ENCODE data around the gene BGLAP.

The BGLAP gene

GRCh38 chr1:156258859-156259258 is 16.9 kb downstream of the BGLAP start:
- no peak for DNase-seq (ENCODE audit: low read depth)

DNA sequence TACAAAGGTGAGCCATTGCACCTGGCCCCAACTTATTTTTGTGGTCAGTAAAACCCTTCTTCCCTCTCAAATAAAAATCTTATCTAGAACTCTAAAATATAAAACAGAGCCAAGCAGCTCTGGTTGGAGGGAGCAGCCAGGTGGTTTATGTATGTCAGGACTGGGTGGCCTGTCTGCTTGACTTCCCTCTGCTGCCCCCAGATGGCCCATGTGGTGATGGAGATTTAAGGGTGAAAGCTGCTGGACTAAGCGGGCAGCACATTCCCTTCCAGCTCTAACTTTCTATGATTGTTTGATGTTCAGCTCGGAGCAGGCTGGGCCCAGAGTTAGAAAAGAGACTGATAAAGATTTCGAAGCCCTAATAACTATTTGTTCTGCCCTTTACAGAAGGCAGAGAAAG is 17.8 kb downstream of the BGLAP start:
- peak; percentile 38 for DNase-seq (ENCODE audit: low read depth)

DNA sequence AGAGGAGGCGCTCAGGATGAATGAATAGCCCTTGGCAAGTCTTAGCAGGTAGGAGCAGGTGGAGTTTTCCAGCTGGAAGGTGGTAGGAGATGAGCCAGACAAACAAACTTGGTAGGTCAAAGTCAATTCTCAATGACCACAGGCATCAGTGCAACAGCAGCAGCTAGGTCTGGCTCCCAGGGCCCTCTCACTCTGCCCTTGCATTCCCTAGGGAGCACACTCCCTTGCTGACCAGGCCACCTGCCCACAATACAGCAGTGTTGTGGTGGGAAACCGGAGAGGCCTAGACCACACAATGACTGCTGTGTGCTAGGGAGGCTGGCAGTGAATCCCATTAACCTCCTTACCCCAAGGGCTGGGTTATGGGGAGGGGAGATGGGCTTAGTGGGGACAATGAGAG is 18.9 kb downstream of the BGLAP start:
- no peak for DNase-seq (ENCODE audit: low read depth)

DNA sequence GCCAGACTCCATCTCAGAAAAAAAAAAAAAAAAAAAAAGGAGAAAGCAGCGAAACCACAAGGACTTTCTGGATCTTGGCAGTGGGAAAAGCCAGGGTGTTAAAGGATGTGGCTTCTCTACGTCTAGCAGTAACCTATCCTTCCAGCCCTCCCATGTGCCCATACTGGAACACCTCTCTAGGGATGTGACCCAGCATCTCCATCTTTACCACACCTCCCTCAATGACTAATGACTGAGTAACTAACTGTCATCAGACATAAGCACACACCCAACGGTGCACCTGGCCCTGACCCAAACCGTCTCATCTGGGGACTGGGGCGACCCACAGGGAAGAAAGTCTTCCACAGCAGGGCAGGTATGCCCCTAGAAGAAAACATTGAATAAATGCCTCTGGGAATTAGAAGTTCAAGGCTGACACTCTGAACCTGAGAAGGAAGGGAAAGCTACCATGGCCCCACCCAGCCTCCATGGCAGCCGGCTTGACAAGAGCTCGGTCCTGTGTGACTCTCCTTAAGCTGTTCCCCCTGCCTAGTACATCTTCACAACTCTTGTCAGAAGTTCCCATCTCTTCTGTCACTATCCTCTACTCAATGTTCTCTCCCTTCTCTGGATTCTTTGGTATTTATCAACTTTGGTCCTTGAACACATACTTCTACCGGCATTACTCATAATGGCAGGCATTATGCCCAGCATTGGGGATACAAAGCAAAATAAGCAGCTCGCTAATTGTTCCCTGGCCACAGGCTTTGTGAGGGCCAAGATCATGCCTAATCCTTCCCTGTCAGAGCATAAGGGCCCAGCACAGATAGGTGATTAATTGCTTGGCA is 20.7 kb downstream of the BGLAP start:
- peak; percentile 90 for DNase-seq (ENCODE audit: low read depth)

DNA sequence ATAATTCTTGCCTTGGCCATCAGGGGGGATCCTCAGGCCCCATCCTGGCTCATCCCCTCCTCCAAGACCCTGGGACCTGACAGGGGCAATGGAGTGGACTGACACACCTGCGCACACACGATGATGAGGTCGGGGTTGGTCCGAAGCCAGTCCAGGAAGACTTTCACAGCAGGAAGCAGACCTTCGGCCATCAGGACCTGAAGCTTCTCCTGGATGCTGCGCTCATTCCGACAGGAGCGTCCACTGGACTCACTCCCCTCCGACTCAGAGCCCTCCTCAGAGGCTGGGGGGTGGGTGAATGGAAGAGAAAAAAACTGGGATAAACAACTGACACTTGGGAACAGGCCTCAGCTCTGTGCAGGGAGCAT is 21.3 kb downstream of the BGLAP start:
- no peak for DNase-seq (ENCODE audit: low read depth)

DNA sequence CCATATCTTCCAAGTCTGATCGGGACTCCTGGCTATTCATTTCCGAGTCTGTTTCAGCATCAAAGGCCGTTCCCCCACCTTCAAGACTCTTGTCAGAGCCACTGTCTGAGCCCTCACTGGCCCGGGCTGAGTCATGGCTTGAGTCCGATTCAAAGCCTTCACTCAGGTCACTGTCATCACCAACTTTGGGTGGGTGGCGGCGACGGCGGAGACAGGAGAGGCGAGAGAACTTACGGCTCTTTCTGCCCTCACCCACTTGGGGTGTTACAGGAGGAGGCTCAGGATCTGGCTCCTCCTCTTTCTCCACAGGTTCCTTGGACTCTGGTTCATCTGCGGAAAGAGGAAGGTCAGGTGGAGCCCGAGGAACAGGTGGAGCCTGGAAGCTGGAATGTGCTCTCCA is 24.1 kb downstream of the BGLAP start:
- no peak for DNase-seq (ENCODE audit: low read depth)

DNA sequence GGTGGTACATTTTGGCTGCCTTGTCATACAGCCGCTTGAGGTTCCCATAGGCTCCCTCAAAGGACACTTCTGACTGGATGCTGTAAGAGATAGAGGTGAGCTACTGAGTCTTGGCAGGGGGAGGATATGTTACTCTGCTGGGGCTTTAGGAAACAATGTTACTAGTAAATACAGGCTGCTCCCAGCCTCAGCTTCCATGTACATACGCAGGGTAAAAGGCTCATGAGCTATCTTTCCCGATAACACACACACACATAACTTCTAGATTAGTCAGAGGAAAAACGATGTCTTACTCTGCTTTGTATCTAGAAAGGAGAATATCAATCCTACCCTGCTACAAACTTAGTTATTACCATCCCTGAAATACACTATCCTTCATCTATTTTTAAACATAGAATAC is 26.4 kb downstream of the BGLAP start:
- DNase-seq (ENCODE audit: low read depth), result peak; percentile 69

GRCh38 chr1:156270314-156270713 is 28.3 kb downstream of the BGLAP start:
- no peak for DNase-seq (ENCODE audit: low read depth)

GRCh38 chr1:156276532-156276931 is 34.5 kb downstream of the BGLAP start:
- no peak for DNase-seq (ENCODE audit: low read depth)

DNA sequence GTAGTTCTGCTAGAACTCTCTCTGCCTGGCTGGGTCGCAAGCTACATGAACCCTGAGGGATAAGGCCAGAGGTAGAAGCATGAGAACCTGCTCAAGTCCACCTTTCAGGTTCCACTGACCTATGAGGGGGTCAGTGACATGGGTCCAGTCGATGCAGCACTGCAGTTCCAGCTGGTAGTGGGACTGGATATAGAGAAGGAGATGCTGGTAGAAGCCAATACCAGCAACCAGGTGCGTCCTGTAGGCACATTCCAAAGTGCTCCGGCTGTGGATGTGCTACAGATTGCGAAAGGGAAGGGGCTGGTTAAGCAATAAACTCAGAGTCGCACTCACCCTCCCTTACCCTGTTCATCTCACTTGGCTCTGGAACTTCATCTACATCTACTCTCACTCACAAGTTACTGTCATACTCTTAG is 35.0 kb downstream of the BGLAP start:
- no peak for DNase-seq (ENCODE audit: low read depth)

DNA sequence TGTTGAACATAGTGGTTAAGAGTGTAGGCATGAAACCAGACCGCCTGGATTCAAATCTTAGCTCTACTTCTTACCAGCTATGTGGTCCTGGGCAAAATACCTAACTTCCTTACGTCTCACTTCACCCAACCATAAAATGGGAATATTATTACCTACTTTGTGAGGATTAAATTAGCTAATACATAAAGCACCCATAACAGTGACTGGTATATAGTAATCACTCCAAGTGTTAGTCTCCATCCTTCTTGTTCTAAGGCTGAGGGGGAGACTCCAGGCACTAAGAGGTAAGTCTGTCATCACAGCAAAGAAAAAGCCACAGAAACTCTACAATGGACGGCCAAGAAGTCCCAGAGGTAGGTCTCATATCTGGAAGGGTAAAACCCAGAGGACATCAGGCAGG is 37.9 kb downstream of the BGLAP start:
- no peak for DNase-seq (ENCODE audit: low read depth)

DNA sequence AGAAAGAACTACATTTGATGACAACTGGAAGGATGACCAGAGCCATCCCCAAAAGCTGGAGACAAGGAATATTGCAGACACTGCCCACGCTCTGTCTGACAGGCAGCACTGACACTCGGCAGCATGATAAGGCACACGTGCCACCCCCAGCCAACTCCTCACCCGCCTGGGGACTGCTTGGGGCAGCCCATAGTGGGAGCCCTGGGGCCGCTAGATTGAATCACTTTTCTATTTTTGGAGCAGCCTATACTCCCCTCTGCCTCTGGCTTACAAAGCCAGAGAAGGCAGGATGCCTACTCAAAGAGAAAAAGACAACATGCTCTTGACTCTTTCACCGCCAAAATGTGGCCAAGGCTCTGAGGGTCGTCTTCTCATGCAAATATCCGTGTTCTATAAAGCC is 39.3 kb downstream of the BGLAP start:
- DNase-seq (ENCODE audit: low read depth), result peak; percentile 62

DNA sequence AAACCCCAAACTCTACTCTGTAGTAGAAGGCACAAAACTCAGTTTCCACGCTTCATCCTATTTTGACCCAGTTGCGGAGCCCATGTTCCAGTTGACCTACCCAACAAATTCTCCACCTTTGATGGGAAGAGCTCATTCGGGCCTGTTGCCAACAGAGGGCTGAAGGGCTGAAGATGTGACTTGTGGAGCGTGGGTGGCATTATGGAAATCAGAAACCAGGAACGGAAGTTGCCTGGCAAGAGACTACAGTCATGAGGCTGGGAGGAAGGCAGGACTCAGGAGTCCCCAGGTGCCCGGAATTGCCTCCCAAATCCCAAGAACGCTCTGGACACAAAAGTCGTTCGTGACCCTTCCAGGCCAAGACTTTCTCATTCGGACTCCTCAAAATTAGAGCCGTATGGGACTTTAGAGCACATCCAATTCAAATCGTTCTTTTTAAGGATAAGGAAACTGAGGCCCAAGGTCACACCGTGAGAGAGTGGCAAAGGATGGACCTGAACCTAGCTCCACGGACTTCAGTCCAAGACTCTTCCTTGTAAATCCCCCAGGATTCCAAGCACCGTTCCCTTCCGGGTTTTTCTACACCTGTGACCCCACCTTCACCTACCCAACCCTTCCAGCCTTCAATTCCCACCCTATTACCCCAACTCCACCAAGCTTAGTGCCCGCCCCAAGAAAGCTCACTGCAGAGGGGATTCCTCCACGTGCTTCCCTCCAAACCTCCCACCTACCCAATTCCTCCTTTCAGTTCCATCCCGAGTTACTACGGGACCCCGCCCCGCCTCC is 39.9 kb downstream of the BGLAP start:
- peak; percentile 43 for DNase-seq (ENCODE audit: low read depth)

DNA sequence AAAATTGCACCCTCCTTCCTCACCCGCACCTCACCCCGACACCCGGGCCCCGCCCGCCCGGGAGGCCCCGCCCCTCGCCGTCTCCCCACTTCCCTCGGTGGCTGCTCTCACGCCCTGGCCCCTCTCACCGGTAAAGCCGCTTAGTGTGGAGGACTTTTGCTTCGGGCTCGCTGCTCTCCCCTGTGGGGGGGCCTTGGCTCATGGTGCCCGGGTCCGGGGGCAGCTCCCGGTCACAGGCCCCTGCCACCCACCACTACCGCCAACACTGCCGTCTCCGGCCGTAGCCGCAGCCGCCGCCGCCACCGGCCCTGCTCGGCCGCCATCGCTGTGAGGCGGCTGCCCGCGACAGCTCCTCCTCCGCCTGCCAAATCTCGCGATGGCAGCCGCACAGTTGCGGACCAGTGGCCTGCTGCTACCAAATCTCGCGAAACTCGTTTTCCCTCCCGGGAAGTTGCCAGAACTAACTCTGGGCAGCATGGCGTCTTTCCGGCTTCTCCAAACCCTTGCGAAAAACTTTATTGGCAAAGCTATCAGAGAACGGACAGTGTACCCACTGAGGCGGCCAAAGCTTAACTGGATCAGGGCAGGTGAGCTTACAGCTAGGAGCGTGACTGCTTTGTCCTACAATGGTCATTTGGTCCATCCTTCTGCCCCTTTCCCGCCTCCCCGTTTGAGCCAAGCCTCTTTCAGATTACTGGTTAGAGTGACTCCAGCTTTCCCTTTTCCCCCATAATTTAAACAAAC is 40.7 kb downstream of the BGLAP start, which contains the start of gene SMG5:
Gene SMG5, minus strand, starts transcription at position 347 of the 744 bp plus-strand sequence. Its CDS starts 145 bp downstream, at position 202.
- DNase-seq (ENCODE audit: low read depth), result peak; percentile 99

DNA sequence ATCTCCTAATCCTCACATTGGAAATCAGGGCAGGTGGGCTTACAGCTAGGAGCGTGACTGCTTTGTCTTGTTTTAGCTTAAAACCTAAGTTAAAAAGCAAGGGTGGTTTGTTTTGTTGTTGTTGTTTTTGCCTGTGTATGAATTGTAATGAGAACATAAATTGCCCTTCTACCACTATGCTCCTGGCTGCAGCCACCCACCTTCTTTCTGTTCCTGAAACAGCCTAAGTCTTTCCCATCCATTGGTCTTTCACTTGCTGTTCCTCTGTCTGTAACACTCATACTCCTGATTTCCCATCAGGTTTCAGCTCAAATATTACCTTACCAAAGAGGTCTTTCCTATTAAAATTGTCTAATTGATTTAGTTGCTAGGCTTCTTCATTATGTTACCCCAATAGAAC is 41.5 kb downstream of the BGLAP start:
- DNase-seq (ENCODE audit: low read depth), result no peak

DNA sequence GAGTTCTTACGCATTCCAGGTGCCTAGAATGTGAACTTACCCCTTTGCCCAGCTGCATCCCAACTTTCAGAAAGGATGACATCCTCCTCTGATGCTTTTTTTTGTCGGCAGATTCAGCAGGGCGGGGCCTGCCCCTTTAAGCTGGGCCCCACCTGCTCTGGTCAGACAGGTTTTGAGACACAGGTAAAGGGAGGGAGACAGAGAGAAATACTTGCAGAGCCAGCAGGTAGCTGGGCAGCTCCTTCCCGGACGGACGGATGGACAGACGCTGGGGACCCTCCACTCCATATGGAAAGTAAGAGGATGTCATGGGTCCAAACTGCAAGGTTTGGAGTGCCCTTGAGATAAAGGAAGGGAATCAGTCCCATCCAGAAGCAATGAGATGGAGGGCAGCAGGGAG is 42.1 kb downstream of the BGLAP start, which contains the start of gene TMEM79:
Gene TMEM79, plus strand, starts transcription at position 214 of the 400 bp plus-strand sequence. CDS start 902 bp downstream, outside the sequence.
- DNase-seq (ENCODE audit: low read depth), result no peak

DNA sequence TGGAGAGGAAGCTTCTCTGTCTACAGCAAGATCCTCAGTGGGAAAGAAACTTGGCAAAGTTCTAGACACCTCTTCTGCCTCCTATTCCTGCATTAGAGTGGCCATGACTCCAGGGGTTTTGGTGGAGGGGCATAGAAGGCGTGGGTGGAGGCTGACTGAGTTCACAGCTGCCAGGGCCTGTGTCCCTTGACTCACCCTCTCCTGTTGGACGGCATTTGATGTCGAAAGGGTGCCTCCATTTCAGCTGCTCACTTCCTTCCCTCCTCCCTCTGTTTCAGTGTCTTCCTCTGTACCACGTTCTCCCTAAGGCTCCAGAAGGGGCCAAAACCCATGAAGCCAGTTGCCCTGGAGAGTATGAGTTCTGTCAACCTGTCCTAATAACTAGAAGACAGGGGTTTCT is 42.8 kb downstream of the BGLAP start:
- DNase-seq (ENCODE audit: low read depth), result peak; percentile 40

DNA sequence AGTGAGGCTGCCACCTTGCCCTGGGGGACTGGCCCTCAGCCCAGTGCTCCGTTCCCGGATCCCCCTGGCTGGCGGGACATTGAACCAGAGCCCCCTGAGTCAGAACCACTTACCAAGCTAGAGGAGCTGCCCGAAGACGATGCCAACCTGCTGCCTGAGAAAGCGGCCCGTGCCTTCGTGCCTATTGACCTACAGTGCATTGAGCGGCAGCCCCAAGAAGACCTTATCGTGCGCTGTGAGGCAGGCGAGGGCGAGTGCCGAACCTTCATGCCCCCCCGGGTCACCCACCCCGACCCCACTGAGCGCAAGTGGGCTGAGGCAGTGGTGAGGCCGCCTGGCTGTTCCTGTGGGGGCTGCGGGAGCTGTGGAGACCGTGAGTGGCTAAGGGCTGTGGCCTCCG is 43.5 kb downstream of the BGLAP start:
- DNase-seq (ENCODE audit: low read depth), result no peak

- DNase-seq (ENCODE audit: low read depth), result no peak
Measured at GRCh38 chr1:156286061-156286460, 44.1 kb downstream of the BGLAP start.

GRCh38 chr1:156289857-156290256 is 47.9 kb downstream of the BGLAP start:
- no peak for DNase-seq (ENCODE audit: low read depth)

DNA sequence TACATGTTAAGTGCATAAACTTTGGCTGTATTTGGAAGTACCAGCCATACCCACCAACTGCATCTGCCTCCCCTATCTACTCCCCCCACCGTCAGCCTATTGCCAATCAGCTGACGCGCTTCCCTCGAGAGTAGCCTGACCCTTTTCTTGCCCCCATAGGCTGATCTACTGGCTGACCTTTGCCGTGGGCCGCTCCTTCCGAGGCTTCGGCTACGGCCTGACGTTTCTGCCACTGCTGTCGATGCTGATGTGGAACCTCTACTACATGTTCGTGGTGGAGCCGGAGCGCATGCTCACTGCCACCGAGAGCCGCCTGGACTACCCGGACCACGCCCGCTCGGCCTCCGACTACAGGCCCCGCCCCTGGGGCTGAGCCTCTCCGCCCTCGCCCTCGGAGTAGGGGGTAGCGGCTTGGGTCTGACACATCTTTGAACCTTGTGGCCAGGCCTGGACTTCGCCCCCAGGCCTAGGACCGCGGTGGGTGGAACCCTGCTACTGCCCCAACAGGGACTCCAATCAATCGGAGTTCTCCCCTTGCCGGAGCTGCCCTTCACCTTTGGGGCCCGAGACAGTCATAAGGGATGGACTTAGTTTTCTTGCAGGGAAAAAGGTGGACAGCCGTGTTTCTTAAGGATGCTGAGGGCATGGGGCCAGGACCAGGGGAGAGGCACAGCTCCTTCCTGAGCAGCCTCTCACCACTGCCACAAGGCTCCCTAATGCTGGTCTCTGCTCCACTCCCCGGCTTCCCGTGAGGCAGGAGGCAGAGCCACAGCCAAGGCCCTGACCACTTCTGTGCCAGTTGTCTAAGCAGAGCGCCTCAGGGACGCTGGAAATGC is 49.5 kb downstream of the BGLAP start:
- DNase-seq (ENCODE audit: low read depth), result peak; percentile 90
